Measurements from ENCODE around the gene KCND1. TPM values are rescaled to one million over a fixed set of nuclear protein-coding genes. Genes with fewer than 3 reads are reported as not detected.

The KCND1 gene
- total RNA-seq, 1 donor from 2014 or later = 6.0 TPM

GRCh38 chrX:48969471-48969870, 2.2 kb downstream of the KCND1 start:
- TF ChIP-seq CTCF (IDR thresholded peaks at IDR 0.05; ENCODE audit: unreplicated experiment) = no peak
- H3K27me3 Mint-ChIP-seq (ENCODE audit: unreplicated experiment) = peaks cover 7% of the 10 kb centered on the region
- H3K4me3 Mint-ChIP-seq (ENCODE audit: unreplicated experiment) = no peak overlapping the region
- H3K36me3 Mint-ChIP-seq (ENCODE audit: low read depth, unreplicated experiment) = peaks cover 9% of the 10 kb centered on the region
- DNase-seq (ENCODE audit: low spot score) = no peak
- H3K4me1 Mint-ChIP-seq (ENCODE audit: unreplicated experiment) = peaks cover 5% of the 10 kb centered on the region
- no peak overlapping the region for H3K27ac Mint-ChIP-seq (ENCODE audit: unreplicated experiment)
- H3K9me3 Mint-ChIP-seq (ENCODE audit: unreplicated experiment) = no peaks in the 10 kb centered on the region

GRCh38 chrX:48968377-48968776, 3.3 kb downstream of the KCND1 start:
- no peaks in the 10 kb centered on the region for H3K9me3 Mint-ChIP-seq (ENCODE audit: unreplicated experiment)
- no peak for TF ChIP-seq CTCF (IDR thresholded peaks at IDR 0.05; ENCODE audit: unreplicated experiment)
- H3K36me3 Mint-ChIP-seq (ENCODE audit: low read depth, unreplicated experiment) = peaks cover 11% of the 10 kb centered on the region
- DNase-seq (ENCODE audit: low spot score) = no peak
- peaks cover 5% of the 10 kb centered on the region for H3K4me1 Mint-ChIP-seq (ENCODE audit: unreplicated experiment)
- H3K27ac Mint-ChIP-seq (ENCODE audit: unreplicated experiment) = no peak overlapping the region
- no peak overlapping the region for H3K4me3 Mint-ChIP-seq (ENCODE audit: unreplicated experiment)
- peaks cover 7% of the 10 kb centered on the region for H3K27me3 Mint-ChIP-seq (ENCODE audit: unreplicated experiment)

- no peaks in the 10 kb centered on the region for H3K9me3 Mint-ChIP-seq (ENCODE audit: unreplicated experiment)
- no peak for DNase-seq (ENCODE audit: low spot score)
- H3K27me3 Mint-ChIP-seq (ENCODE audit: unreplicated experiment) = no peaks in the 10 kb centered on the region
- no peak overlapping the region for H3K27ac Mint-ChIP-seq (ENCODE audit: unreplicated experiment)
- peaks cover 3% of the 10 kb centered on the region for H3K36me3 Mint-ChIP-seq (ENCODE audit: low read depth, unreplicated experiment)
- no peak for TF ChIP-seq CTCF (IDR thresholded peaks at IDR 0.05; ENCODE audit: unreplicated experiment)
- no peak overlapping the region for H3K4me3 Mint-ChIP-seq (ENCODE audit: unreplicated experiment)
- no peaks in the 10 kb centered on the region for H3K4me1 Mint-ChIP-seq (ENCODE audit: unreplicated experiment)
Measured at GRCh38 chrX:48966796-48967579, 4.7 kb downstream of the KCND1 start.

GRCh38 chrX:48965959-48966358, 5.7 kb downstream of the KCND1 start:
- no peaks in the 10 kb centered on the region for H3K9me3 Mint-ChIP-seq (ENCODE audit: unreplicated experiment)
- TF ChIP-seq CTCF (IDR thresholded peaks at IDR 0.05; ENCODE audit: unreplicated experiment) = no peak
- H3K27ac Mint-ChIP-seq (ENCODE audit: unreplicated experiment) = no peak overlapping the region
- no peaks in the 10 kb centered on the region for H3K27me3 Mint-ChIP-seq (ENCODE audit: unreplicated experiment)
- no peak for DNase-seq (ENCODE audit: low spot score)
- peaks cover 8% of the 10 kb centered on the region for H3K4me1 Mint-ChIP-seq (ENCODE audit: unreplicated experiment)
- no peak overlapping the region for H3K4me3 Mint-ChIP-seq (ENCODE audit: unreplicated experiment)
- peaks cover 3% of the 10 kb centered on the region for H3K36me3 Mint-ChIP-seq (ENCODE audit: low read depth, unreplicated experiment)

- Mint-ChIP-seq H3K4me3 (ENCODE audit: unreplicated experiment) (no peak overlapping the region), H3K27ac (ENCODE audit: unreplicated experiment) (no peak overlapping the region), H3K4me1 (ENCODE audit: unreplicated experiment) (peaks cover 8% of the 10 kb centered on the region), H3K27me3 (ENCODE audit: unreplicated experiment) (peaks cover 5% of the 10 kb centered on the region), H3K36me3 (ENCODE audit: low read depth, unreplicated experiment) (peaks cover 3% of the 10 kb centered on the region), H3K9me3 (ENCODE audit: unreplicated experiment) (no peaks in the 10 kb centered on the region)
- TF ChIP-seq CTCF (IDR thresholded peaks at IDR 0.05; ENCODE audit: unreplicated experiment) = no peak
- no peak for DNase-seq (ENCODE audit: low spot score)
Measured at GRCh38 chrX:48961585-48962091, 10.0 kb downstream of the KCND1 start.

All from endothelial cell (in vitro differentiated cells).